SU-DHL-6 (cell line): ENCODE results near the gene B4GAT1.

Experiments
- H2AFZ ChIP-seq: fragments of 200-600 bp; sonication (generic); 2 replicates; pipeline ENCODE4 v1.6.1; 2014; ENCODE audit warnings: low read depth, mild to moderate bottlenecking, moderate library complexity, mixed read lengths, antibody characterized with exemption, low read length; ENCODE audit not compliant: severe bottlenecking
- H3F3A ChIP-seq: fragments of 200-600 bp; shearing (Covaris generic); 2 replicates; pipeline ENCODE4 v1.6.0; 2016; ENCODE audit warnings: antibody characterized with exemption, mild to moderate bottlenecking; ENCODE audit not compliant: insufficient read depth
- H3K27ac ChIP-seq: fragments of 200-600 bp; sonication (generic); 2 replicates; pipeline ENCODE4 v1.5.1; 2016; ENCODE audit warnings: low read depth, mild to moderate bottlenecking, low read length, moderate library complexity, mixed read lengths
- H3K27me3 ChIP-seq: fragments of 200-600 bp; sonication (generic), shearing (Covaris generic); 2 replicates; pipeline ENCODE4 v1.6.0; 2014; ENCODE audit warnings: mild to moderate bottlenecking, low read length
- H3K36me3 ChIP-seq: fragments of 200-600 bp; sonication (generic); 2 replicates; pipeline ENCODE4 v1.6.1; 2014; ENCODE audit warnings: mild to moderate bottlenecking, low read length, mixed read lengths
- H3K4me2 ChIP-seq: fragments of 300-600, 200-600 bp; shearing (Covaris generic), sonication (generic); 2 replicates; pipeline ENCODE4 v1.6.0; 2014; ENCODE audit warnings: low read length, low read depth, mild to moderate bottlenecking; ENCODE audit not compliant: poor library complexity, severe bottlenecking
- H3K4me3 ChIP-seq: fragments of 200-600 bp; sonication (generic); 2 replicates; pipeline ENCODE4 v1.5.1; 2014; ENCODE audit warnings: antibody characterized with exemption, low read length, mild to moderate bottlenecking, mixed read lengths; ENCODE audit not compliant: insufficient read depth, poor library complexity, severe bottlenecking
- H3K79me2 ChIP-seq: fragments of 200-600 bp; sonication (generic); 2 replicates; pipeline ENCODE4 v1.6.1; 2014; ENCODE audit warnings: mild to moderate bottlenecking, low read length, moderate library complexity; ENCODE audit not compliant: insufficient read depth
- H3K9ac ChIP-seq: fragments of 200-600 bp; sonication (generic); 2 replicates; pipeline ENCODE4 v1.7.0; 2014; ENCODE audit warnings: mild to moderate bottlenecking, low read length
- H3K9me2 ChIP-seq: fragments of 200-600 bp; sonication (generic); replicated peaks from 2 replicates; pipeline ENCODE4 v1.6.1; 2014; ENCODE audit warnings: low read length; ENCODE audit not compliant: insufficient read depth
- H3K9me3 ChIP-seq: fragments of 200-600 bp; sonication (generic); 2 replicates; pipeline ENCODE4 v1.6.1; 2014; ENCODE audit warnings: low read length, mixed read lengths; ENCODE audit not compliant: insufficient read depth
- H4K20me1 ChIP-seq: fragments of 200-600 bp; sonication (generic); 2 replicates; pipeline ENCODE4 v1.6.1; 2014; ENCODE audit warnings: low read depth, mild to moderate bottlenecking, antibody characterized with exemption, low read length, moderate library complexity, mixed read lengths
- CTCF ChIP-seq: fragments of 200-600 bp; sonication (generic); IDR thresholded peaks from one replicate; pipeline ENCODE4 v1.5.1; 2017; ENCODE audit warnings: antibody characterized with exemption, mild to moderate bottlenecking, low read length, moderate library complexity; ENCODE audit not compliant: insufficient read depth, poor library complexity, severe bottlenecking
- EZH2phosphoT487 ChIP-seq: fragments of 200-600 bp; sonication (generic), shearing (Covaris generic); conservative IDR thresholded peaks from 2 replicates; pipeline ENCODE4 v1.6.1; 2018; ENCODE audit warnings: mild to moderate bottlenecking, antibody characterized with exemption, low read length, moderate library complexity, mixed read lengths

Gene B4GAT1

GRCh38 chr11:66341502-66342126, 5.8 kb downstream of the B4GAT1 start:
- no peak overlapping the region for H3K4me2 ChIP-seq
- H3K79me2 ChIP-seq = peaks cover 17% of the 10 kb centered on the region
- H3K9ac ChIP-seq = no peak overlapping the region
- no peak overlapping the region for H2AFZ ChIP-seq
- no peaks in the 10 kb centered on the region for H3K36me3 ChIP-seq
- H3F3A ChIP-seq = peaks cover 12% of the 10 kb centered on the region
- no peaks in the 10 kb centered on the region for H3K9me3 ChIP-seq
- H3K4me3 ChIP-seq = no peak overlapping the region
- H3K27me3 ChIP-seq = no peaks in the 10 kb centered on the region
- TF ChIP-seq CTCF (no peak), EZH2phosphoT487 (no peak)
- H3K27ac ChIP-seq = no peak overlapping the region
- H4K20me1 ChIP-seq = no peaks in the 10 kb centered on the region
- no peaks in the 10 kb centered on the region for H3K9me2 ChIP-seq

- no peaks in the 10 kb centered on the region for H3K27me3 ChIP-seq
- no peaks in the 10 kb centered on the region for H3K9me2 ChIP-seq
- H3K79me2 ChIP-seq = peaks cover 17% of the 10 kb centered on the region
- no peak for TF ChIP-seq EZH2phosphoT487
- TF ChIP-seq CTCF = no peak
- H3K9me3 ChIP-seq = no peaks in the 10 kb centered on the region
- no peaks in the 10 kb centered on the region for H4K20me1 ChIP-seq
- no peak overlapping the region for H3K9ac ChIP-seq
- no peak overlapping the region for H2AFZ ChIP-seq
- H3K4me2 ChIP-seq = no peak overlapping the region
- no peaks in the 10 kb centered on the region for H3K36me3 ChIP-seq
- H3K27ac ChIP-seq = no peak overlapping the region
- peaks cover 7% of the 10 kb centered on the region for H3F3A ChIP-seq
- H3K4me3 ChIP-seq = no peak overlapping the region
Observed at GRCh38 chr11:66340596-66341501, 6.6 kb downstream of the B4GAT1 start.

- Histone ChIP-seq H3K9me3 (no peaks in the 10 kb centered on the region), H3K79me2 (peaks cover 17% of the 10 kb centered on the region), H3K27ac (no peak overlapping the region), H4K20me1 (no peaks in the 10 kb centered on the region), H3K9me2 (no peaks in the 10 kb centered on the region), H3K9ac (no peak overlapping the region), H3K36me3 (no peaks in the 10 kb centered on the region), H3F3A (no peaks in the 10 kb centered on the region), H3K4me2 (no peak overlapping the region), H3K4me3 (no peak overlapping the region), H3K27me3 (no peaks in the 10 kb centered on the region), H2AFZ (no peak overlapping the region)
- TF ChIP-seq CTCF = no peak
- TF ChIP-seq EZH2phosphoT487 = no peak
Observed at GRCh38 chr11:66339686-66340483, 7.5 kb downstream of the B4GAT1 start.
